NB4 (cell line): ENCODE data around the gene ABCG2.

ENCODE experiments used
- TF ChIP-seq, protein P1 (sequence below): IDR thresholded peaks from one replicate; pipeline ENCODE4 v1.5.1; 2012; ENCODE audit warnings: low read depth, low read length
- TF ChIP-seq, protein P2 (sequence below): IDR thresholded peaks from 2 replicates; pipeline ENCODE4 v1.6.1; 2011; ENCODE audit warnings: low read depth, low read length

DNA sequence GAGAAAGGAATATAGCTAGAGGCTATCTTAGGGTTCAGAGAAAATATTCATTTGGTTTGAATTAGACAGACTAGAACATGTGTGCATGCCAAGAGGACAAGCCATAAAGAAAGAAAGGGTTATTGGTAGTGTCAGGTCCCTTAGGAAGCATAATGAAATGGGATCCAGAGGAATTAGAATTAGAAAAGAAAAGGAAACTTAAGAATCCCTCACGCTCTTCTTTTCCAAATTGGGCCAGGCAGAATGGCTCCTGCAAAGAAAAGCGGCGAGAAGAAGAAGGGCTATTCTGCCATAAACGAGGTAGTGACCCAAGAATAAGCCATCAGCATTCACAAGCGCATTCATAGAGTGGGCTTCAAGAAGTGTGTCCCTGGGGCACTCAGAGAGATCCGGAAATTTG lies 4.9 kb upstream of the ABCG2 start:
- TF ChIP-seq, protein P1, sequence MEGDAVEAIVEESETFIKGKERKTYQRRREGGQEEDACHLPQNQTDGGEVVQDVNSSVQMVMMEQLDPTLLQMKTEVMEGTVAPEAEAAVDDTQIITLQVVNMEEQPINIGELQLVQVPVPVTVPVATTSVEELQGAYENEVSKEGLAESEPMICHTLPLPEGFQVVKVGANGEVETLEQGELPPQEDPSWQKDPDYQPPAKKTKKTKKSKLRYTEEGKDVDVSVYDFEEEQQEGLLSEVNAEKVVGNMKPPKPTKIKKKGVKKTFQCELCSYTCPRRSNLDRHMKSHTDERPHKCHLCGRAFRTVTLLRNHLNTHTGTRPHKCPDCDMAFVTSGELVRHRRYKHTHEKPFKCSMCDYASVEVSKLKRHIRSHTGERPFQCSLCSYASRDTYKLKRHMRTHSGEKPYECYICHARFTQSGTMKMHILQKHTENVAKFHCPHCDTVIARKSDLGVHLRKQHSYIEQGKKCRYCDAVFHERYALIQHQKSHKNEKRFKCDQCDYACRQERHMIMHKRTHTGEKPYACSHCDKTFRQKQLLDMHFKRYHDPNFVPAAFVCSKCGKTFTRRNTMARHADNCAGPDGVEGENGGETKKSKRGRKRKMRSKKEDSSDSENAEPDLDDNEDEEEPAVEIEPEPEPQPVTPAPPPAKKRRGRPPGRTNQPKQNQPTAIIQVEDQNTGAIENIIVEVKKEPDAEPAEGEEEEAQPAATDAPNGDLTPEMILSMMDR, result no peak
- TF ChIP-seq, protein P2, sequence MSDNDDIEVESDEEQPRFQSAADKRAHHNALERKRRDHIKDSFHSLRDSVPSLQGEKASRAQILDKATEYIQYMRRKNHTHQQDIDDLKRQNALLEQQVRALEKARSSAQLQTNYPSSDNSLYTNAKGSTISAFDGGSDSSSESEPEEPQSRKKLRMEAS, result no peak
